ENCODE results near the gene MMP24OS. TPM values are rescaled to one million over a fixed set of nuclear protein-coding genes. Genes with fewer than 3 reads are reported as not detected.

The MMP24OS gene
- total RNA-seq, 2 donors from 2014 or later: 35.4 to 65.8 TPM

DNA sequence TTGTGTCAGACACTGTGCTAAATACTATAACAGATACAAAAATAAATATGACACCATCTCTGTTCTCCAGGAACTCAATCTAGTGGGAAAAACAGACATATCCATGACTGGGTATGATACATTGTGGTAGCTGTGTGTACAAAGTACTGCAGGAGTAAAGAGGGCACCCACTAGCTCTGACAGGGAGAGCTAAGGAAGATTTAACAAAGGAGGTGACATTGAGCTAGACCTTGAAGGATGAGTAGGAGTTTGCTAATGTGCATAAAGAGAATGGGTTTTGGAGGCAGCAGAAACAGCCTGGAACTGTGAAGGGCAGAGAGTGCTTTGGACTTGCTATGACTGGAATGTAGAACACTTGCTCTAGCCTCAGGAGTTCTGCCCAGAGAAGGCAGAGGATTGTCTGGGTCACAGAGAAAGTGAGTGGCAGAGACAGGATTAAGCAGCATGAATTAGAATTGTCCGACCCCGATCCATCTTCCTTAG lies 37.1 kb downstream of the MMP24OS start:
- 88% methylated on average over 2 of the region's 2 CpGs for WGBS
- intact Hi-C loops (cut with DNase I): no loop called here

GRCh38 chr20:35240083-35240810 lies 37.7 kb downstream of the MMP24OS start:
- no peak overlapping the region for H3K27ac ChIP-seq
- no peaks in the 10 kb centered on the region for H3K4me1 ChIP-seq (replicated peaks)
- TF ChIP-seq POLR2A (IDR thresholded peaks at IDR 0.05): no peak
- TF ChIP-seq CTCF (IDR thresholded peaks at IDR 0.05): no peak
- no peak for TF ChIP-seq POLR2AphosphoS5 (IDR thresholded peaks at IDR 0.05)
- H3K27me3 ChIP-seq (replicated peaks; ENCODE audit: insufficient read depth): no peaks in the 10 kb centered on the region
- no peak for DNase-seq (ENCODE audit: low spot score)
- WGBS: 65% methylated on average over 5 of the region's 5 CpGs
- intact Hi-C loops (cut with DNase I): no loop called here
- H3K4me3 ChIP-seq: no peak overlapping the region
- H3K9me3 ChIP-seq: no peaks in the 10 kb centered on the region
- H3K36me3 ChIP-seq: no peaks in the 10 kb centered on the region

More for the DNA sequence above, 37.1 kb downstream of the MMP24OS start:
- H3K27me3 ChIP-seq (replicated peaks; ENCODE audit: insufficient read depth): no peaks in the 10 kb centered on the region
- no peaks in the 10 kb centered on the region for H3K4me1 ChIP-seq (replicated peaks)
- no peaks in the 10 kb centered on the region for H3K36me3 ChIP-seq
- H3K9me3 ChIP-seq: no peaks in the 10 kb centered on the region
- TF ChIP-seq CTCF (IDR thresholded peaks at IDR 0.05) (no peak), POLR2A (IDR thresholded peaks at IDR 0.05) (no peak), POLR2AphosphoS5 (IDR thresholded peaks at IDR 0.05) (no peak)
- H3K27ac ChIP-seq: no peak overlapping the region
- no peak overlapping the region for H3K4me3 ChIP-seq
- DNase-seq (ENCODE audit: low spot score): no peak

- Histone ChIP-seq H3K36me3 (no peaks in the 10 kb centered on the region), H3K27ac (no peak overlapping the region), H3K4me1 (replicated peaks) (no peaks in the 10 kb centered on the region), H3K4me3 (no peak overlapping the region), H3K9me3 (no peaks in the 10 kb centered on the region), H3K27me3 (replicated peaks; ENCODE audit: insufficient read depth) (no peaks in the 10 kb centered on the region)
- 86% methylated on average over 5 of the region's 5 CpGs for WGBS
- DNase-seq (ENCODE audit: low spot score): no peak
- intact Hi-C loops (cut with DNase I): no loop called here
- no peak for TF ChIP-seq POLR2AphosphoS5 (IDR thresholded peaks at IDR 0.05)
- no peak for TF ChIP-seq CTCF (IDR thresholded peaks at IDR 0.05)
- no peak for TF ChIP-seq POLR2A (IDR thresholded peaks at IDR 0.05)
Observed at GRCh38 chr20:35238735-35239134, 39.2 kb downstream of the MMP24OS start.

- no peaks in the 10 kb centered on the region for H3K9me3 ChIP-seq
- no peak for DNase-seq (ENCODE audit: low spot score)
- no peaks in the 10 kb centered on the region for H3K27me3 ChIP-seq (replicated peaks; ENCODE audit: insufficient read depth)
- H3K36me3 ChIP-seq: no peaks in the 10 kb centered on the region
- no peak overlapping the region for H3K4me3 ChIP-seq
- no peaks in the 10 kb centered on the region for H3K4me1 ChIP-seq (replicated peaks)
- intact Hi-C loops (cut with DNase I): no loop called here
- TF ChIP-seq POLR2A (IDR thresholded peaks at IDR 0.05) (no peak), POLR2AphosphoS5 (IDR thresholded peaks at IDR 0.05) (no peak), CTCF (IDR thresholded peaks at IDR 0.05) (no peak)
- H3K27ac ChIP-seq: no peak overlapping the region
- WGBS: 88% methylated on average over 4 of the region's 4 CpGs
Observed at GRCh38 chr20:35238170-35238569, 39.8 kb downstream of the MMP24OS start.

- Histone ChIP-seq H3K9me3 (no peaks in the 10 kb centered on the region), H3K4me3 (no peak overlapping the region), H3K27me3 (replicated peaks; ENCODE audit: insufficient read depth) (no peaks in the 10 kb centered on the region), H3K4me1 (replicated peaks) (no peaks in the 10 kb centered on the region), H3K27ac (no peak overlapping the region), H3K36me3 (no peaks in the 10 kb centered on the region)
- DNase-seq (ENCODE audit: low spot score): no peak
- no peak for TF ChIP-seq POLR2AphosphoS5 (IDR thresholded peaks at IDR 0.05)
- TF ChIP-seq POLR2A (IDR thresholded peaks at IDR 0.05): no peak
- no peak for TF ChIP-seq CTCF (IDR thresholded peaks at IDR 0.05)
- intact Hi-C loops (cut with DNase I): no loop called here
Observed at GRCh38 chr20:35237486-35237885, 40.4 kb downstream of the MMP24OS start.
